Panc1 (cell line): ENCODE data around the gene KIAA0232. TPM values are rescaled to one million over a fixed set of nuclear protein-coding genes. Genes with fewer than 3 reads are reported as not detected.

Experiments
- ATAC-seq: fragments of 200-7000 bp; cut with Tn5 transposase; 2 replicates; pipeline ENCODE4 v1.9.1; 2020; ENCODE audit warnings: mild to moderate bottlenecking, moderate library complexity
- BruUV-seq: library from RNA; stranded (reverse); fragments of 400-500 nt; replicated peaks from 2 replicates; lab custom pipeline; 2021; lab: Mats Ljungman, UMichigan
- CTCF ChIA-PET: fragments of 300-600 bp; sonication (Branson Sonifier 250); formaldehyde crosslinking; loops from one replicate; lab custom pipeline; 2022; ENCODE audit warnings: antibody characterized with exemption; lab: Charles Lee
- POLR2A ChIA-PET: fragments of 300-600 bp; sonication (Branson Sonifier 250); formaldehyde crosslinking; loops from one replicate; lab custom pipeline; 2022; ENCODE audit warnings: antibody characterized with exemption; lab: Charles Lee
- DNase-seq: peaks from one replicate; pipeline ENCODE4 v3.0.0-alpha.2; 2010; ENCODE audit warnings: low read depth, low spot score
- H3K27ac ChIP-seq: 2 replicates; pipeline ENCODE4 v1.5.1; 2011; ENCODE audit warnings: mild to moderate bottlenecking, low read length, inconsistent platforms
- H3K27me3 ChIP-seq: fragments of 200-500 bp; sonication (Bioruptor generic); 2 replicates; pipeline ENCODE4 v1.6.0; 2014; ENCODE audit warnings: low read length, inconsistent platforms; ENCODE audit not compliant: control insufficient read depth, insufficient read depth
- H3K36me3 ChIP-seq: fragments of 200-500 bp; sonication (Bioruptor generic); 2 replicates; pipeline ENCODE4 v1.5.1; 2014; ENCODE audit warnings: inconsistent platforms, mild to moderate bottlenecking, low read length, moderate library complexity; ENCODE audit not compliant: control insufficient read depth, insufficient read depth
- H3K4me1 ChIP-seq: 2 replicates; pipeline ENCODE4 v1.5.1; 2011; ENCODE audit warnings: inconsistent platforms, mild to moderate bottlenecking, low read length, moderate library complexity; ENCODE audit not compliant: control insufficient read depth, insufficient read depth
- H3K4me3 ChIP-seq, 2 experiments: 2 replicates each; pipeline ENCODE4 v1.5.1; 2011 to 2012; ENCODE audit warnings: low read depth in 2 of 2, low read length in 2 of 2, mild to moderate bottlenecking in 2 of 2, inconsistent platforms in 1 of 2, moderate library complexity in 1 of 2
- H3K9me3 ChIP-seq: fragments of 200-500 bp; sonication (Bioruptor generic); 2 replicates; pipeline ENCODE4 v1.5.1; 2014; ENCODE audit warnings: low read depth, mild to moderate bottlenecking, inconsistent platforms, low read length, moderate library complexity; ENCODE audit not compliant: control insufficient read depth, insufficient read depth
- POLR2AphosphoS5 ChIP-seq: IDR thresholded peaks from 2 replicates; pipeline ENCODE4 v1.6.1; 2012; ENCODE audit warnings: mild to moderate bottlenecking, low read depth, low read length, moderate library complexity
- SIN3A ChIP-seq: IDR thresholded peaks from 2 replicates; pipeline ENCODE4 v1.6.1; 2012; ENCODE audit warnings: low read depth, mild to moderate bottlenecking, low read length, moderate library complexity, borderline replicate concordance; ENCODE audit not compliant: insufficient read depth
- TCF7L2 ChIP-seq: IDR thresholded peaks from 2 replicates; pipeline ENCODE4 v1.6.1; 2011; ENCODE audit warnings: mild to moderate bottlenecking, low read depth, low read length, inconsistent platforms
- in situ Hi-C: cut with HindIII; loops from 2 replicates; pipeline ENCODE4 v1.10.0; 2016; ENCODE audit warnings: low sequenced_read_pairs, low pct_unique_long_range_greater_than_20kb
- intact Hi-C: fragments of 100-400 bp; cut with micrococcal nuclease; formaldehyde crosslinking; loops from one replicate; pipeline ENCODE4 v1.10.0; 2022; ENCODE audit not compliant: unreplicated experiment
- total RNA-seq: library from RNA; stranded (reverse); gene quantifications from one replicate; pipeline ENCODE4 v1.2.1, GENCODE V29; 2021; ENCODE audit not compliant: unreplicated experiment
- TF ChIP-seq, protein P1 (sequence below): fragments of 450-650 bp; IDR thresholded peaks from 2 replicates; pipeline ENCODE4 v1.5.1; 2017; ENCODE audit warnings: mild to moderate bottlenecking
- TF ChIP-seq, protein P2 (sequence below), 2 experiments: IDR thresholded peaks; 2 replicates each; pipeline ENCODE4 v1.6.1; 2011 to 2012; ENCODE audit warnings: low read depth in 2 of 2, control low read depth in 1 of 2, low read length in 1 of 2, mild to moderate bottlenecking in 1 of 2, moderate library complexity in 1 of 2; ENCODE audit not compliant: insufficient read depth in 1 of 2

Gene KIAA0232
- total RNA-seq, 1 experiment from 2014 or later = 20.2 TPM

DNA sequence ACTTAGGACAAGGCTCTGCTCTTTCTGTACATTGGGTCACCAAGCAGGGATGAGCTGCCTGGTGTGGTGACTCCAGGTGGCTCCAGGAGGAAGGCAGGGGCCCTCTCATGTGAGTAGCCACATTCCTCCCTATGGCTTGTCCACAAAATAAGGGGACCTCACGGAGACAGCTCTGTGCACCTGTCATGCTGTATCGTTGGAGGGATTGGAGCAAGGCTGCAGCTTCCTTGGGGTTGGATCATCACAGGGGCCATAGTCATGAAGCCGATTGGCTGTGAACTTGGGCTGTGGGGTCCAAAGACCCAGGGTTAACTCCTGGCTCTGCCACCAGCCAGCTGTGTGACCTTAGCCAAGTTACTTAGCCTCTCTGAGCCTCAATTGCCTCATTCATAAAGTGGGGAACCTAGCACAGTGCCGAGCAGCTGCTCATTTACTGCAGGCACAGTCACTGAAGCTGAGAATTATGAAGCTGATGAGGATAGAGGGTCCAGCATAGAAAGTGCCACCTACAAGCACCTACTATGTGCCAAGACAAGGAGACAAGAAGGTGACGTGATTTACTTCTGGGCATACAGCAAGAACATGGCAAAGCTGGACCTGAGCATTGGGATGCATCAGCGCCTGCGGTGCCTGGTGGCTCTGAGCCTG is 11.8 kb upstream of the KIAA0232 start:
- BruUV-seq = no TSS peak
- Histone ChIP-seq H3K27me3 (no peaks in the 10 kb centered on the region), H3K4me1 (peaks cover 17% of the 10 kb centered on the region), H3K27ac (no peak overlapping the region), H3K9me3 (no peaks in the 10 kb centered on the region), H3K4me3 (no peak overlapping the region), H3K36me3 (no peaks in the 10 kb centered on the region)
- ChIA-PET POLR2A (no interaction called here), CTCF (no interaction called here)
- DNase-seq (no peak), ATAC-seq (no peak)
- in situ Hi-C loops = no loop called here
- TF ChIP-seq POLR2AphosphoS5 = no peak
- TF ChIP-seq TCF7L2 = no peak
- TF ChIP-seq, protein P1, sequence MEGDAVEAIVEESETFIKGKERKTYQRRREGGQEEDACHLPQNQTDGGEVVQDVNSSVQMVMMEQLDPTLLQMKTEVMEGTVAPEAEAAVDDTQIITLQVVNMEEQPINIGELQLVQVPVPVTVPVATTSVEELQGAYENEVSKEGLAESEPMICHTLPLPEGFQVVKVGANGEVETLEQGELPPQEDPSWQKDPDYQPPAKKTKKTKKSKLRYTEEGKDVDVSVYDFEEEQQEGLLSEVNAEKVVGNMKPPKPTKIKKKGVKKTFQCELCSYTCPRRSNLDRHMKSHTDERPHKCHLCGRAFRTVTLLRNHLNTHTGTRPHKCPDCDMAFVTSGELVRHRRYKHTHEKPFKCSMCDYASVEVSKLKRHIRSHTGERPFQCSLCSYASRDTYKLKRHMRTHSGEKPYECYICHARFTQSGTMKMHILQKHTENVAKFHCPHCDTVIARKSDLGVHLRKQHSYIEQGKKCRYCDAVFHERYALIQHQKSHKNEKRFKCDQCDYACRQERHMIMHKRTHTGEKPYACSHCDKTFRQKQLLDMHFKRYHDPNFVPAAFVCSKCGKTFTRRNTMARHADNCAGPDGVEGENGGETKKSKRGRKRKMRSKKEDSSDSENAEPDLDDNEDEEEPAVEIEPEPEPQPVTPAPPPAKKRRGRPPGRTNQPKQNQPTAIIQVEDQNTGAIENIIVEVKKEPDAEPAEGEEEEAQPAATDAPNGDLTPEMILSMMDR = no peak
- TF ChIP-seq, protein P2, sequence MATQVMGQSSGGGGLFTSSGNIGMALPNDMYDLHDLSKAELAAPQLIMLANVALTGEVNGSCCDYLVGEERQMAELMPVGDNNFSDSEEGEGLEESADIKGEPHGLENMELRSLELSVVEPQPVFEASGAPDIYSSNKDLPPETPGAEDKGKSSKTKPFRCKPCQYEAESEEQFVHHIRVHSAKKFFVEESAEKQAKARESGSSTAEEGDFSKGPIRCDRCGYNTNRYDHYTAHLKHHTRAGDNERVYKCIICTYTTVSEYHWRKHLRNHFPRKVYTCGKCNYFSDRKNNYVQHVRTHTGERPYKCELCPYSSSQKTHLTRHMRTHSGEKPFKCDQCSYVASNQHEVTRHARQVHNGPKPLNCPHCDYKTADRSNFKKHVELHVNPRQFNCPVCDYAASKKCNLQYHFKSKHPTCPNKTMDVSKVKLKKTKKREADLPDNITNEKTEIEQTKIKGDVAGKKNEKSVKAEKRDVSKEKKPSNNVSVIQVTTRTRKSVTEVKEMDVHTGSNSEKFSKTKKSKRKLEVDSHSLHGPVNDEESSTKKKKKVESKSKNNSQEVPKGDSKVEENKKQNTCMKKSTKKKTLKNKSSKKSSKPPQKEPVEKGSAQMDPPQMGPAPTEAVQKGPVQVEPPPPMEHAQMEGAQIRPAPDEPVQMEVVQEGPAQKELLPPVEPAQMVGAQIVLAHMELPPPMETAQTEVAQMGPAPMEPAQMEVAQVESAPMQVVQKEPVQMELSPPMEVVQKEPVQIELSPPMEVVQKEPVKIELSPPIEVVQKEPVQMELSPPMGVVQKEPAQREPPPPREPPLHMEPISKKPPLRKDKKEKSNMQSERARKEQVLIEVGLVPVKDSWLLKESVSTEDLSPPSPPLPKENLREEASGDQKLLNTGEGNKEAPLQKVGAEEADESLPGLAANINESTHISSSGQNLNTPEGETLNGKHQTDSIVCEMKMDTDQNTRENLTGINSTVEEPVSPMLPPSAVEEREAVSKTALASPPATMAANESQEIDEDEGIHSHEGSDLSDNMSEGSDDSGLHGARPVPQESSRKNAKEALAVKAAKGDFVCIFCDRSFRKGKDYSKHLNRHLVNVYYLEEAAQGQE (IDR thresholded peaks at IDR 0.05; ENCODE audit: insufficient read depth in 1 of 2, low read depth in 2 of 2, low read length in 1 of 2) = no peak
- no peak for TF ChIP-seq SIN3A
- intact Hi-C loops = no loop called here

DNA sequence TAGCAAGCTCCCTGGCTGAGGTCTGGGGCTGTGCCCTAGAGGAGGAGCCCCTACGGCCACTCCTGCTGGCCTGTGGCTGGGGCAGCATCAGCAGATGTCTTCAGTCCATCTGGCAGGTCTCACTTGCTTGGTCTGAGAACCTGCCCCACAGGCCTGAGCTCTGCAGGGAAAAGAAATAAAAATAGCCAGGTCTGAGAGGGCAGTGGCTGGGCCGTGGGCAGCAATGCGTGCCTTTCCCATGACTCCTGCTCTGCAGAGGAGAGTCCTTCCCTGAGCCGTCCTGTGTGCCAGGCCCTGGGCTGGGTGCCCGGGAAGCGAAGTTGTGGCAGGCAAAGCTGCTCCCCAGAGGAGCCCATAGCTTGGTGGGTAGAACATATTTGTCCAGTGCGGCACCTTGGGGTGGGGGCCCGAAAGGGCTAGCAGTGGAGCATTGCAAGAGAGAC is 11.3 kb upstream of the KIAA0232 start:
- intact Hi-C loops = no loop called here
- ChIA-PET POLR2A (no interaction called here), CTCF (no interaction called here)
- Histone ChIP-seq H3K36me3 (no peaks in the 10 kb centered on the region), H3K27ac (no peak overlapping the region), H3K27me3 (no peaks in the 10 kb centered on the region), H3K4me3 (no peak overlapping the region), H3K9me3 (no peaks in the 10 kb centered on the region), H3K4me1 (peaks cover 17% of the 10 kb centered on the region)
- DNase-seq (no peak), ATAC-seq (no peak)
- no peak for TF ChIP-seq SIN3A
- TF ChIP-seq, protein P1 = no peak
- TF ChIP-seq, protein P2 (IDR thresholded peaks at IDR 0.05; ENCODE audit: insufficient read depth in 1 of 2, low read depth in 2 of 2, low read length in 1 of 2) = no peak
- TF ChIP-seq TCF7L2 = no peak
- TF ChIP-seq POLR2AphosphoS5 = no peak
- in situ Hi-C loops = no loop called here
- BruUV-seq = no TSS peak
